ENCODE measurements around the gene CAPN2. TPM values are rescaled to one million over a fixed set of nuclear protein-coding genes. Genes with fewer than 3 reads are reported as not detected.
A peak's percentile ranks its signal among the peaks of the same experiment; 100 is the strongest.

The CAPN2 gene
- total RNA-seq, 1 donor from 2014 or later, result 184 TPM

- no peak for TF ChIP-seq CTCF (IDR thresholded peaks at IDR 0.05; ENCODE audit: unreplicated experiment)
- no peaks in the 10 kb centered on the region for H3K9me3 Mint-ChIP-seq (ENCODE audit: unreplicated experiment)
- H3K4me3 Mint-ChIP-seq (ENCODE audit: unreplicated experiment), result no peak overlapping the region
- peaks cover 3% of the 10 kb centered on the region for H3K27me3 Mint-ChIP-seq (ENCODE audit: unreplicated experiment)
- peaks cover 9% of the 10 kb centered on the region for H3K4me1 Mint-ChIP-seq (ENCODE audit: unreplicated experiment)
- H3K36me3 Mint-ChIP-seq (ENCODE audit: low read depth, unreplicated experiment), result peaks cover 57% of the 10 kb centered on the region
- no peak overlapping the region for H3K27ac Mint-ChIP-seq (ENCODE audit: unreplicated experiment)
- no peak for DNase-seq (ENCODE audit: low spot score)
Measured at GRCh38 chr1:223763881-223764280, 51.5 kb downstream of the CAPN2 start.

- H3K9me3 Mint-ChIP-seq (ENCODE audit: unreplicated experiment), result no peaks in the 10 kb centered on the region
- no peak overlapping the region for H3K4me3 Mint-ChIP-seq (ENCODE audit: unreplicated experiment)
- H3K27me3 Mint-ChIP-seq (ENCODE audit: unreplicated experiment), result peaks cover 3% of the 10 kb centered on the region
- H3K27ac Mint-ChIP-seq (ENCODE audit: unreplicated experiment), result no peak overlapping the region
- H3K36me3 Mint-ChIP-seq (ENCODE audit: low read depth, unreplicated experiment), result peaks cover 59% of the 10 kb centered on the region
- TF ChIP-seq CTCF (IDR thresholded peaks at IDR 0.05; ENCODE audit: unreplicated experiment), result no peak
- no peak for DNase-seq (ENCODE audit: low spot score)
- H3K4me1 Mint-ChIP-seq (ENCODE audit: unreplicated experiment), result peaks cover 14% of the 10 kb centered on the region
Measured at GRCh38 chr1:223765036-223765718, 52.8 kb downstream of the CAPN2 start.

DNA sequence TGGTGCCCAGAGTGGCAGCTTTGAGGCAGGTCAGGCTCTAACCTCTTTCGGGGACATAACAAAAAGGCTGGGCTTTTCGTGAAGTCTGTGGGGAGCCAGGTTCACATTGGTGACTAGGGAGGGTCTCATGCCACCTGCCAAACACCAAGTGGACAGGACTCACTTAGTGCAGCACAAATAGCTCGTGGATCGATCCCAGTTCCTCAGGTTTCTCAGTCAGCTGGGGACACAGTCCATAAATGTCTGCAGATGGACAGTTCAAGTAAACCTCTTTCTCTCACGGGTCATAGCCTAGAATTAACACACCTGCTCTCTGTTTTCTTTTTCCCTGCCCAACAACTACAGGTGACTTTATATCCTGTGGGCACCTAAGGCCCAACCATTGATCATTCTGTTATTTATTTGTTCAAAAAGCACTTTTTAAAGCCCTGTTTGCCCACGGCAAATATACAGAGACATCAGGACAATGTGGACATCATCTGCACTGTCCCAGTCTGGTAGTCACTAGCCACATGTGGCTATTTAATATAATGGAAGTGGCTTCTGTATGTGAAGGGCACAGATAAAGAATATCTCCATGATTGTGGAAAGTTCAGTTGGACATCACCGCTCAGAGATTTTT, 53.5 kb downstream of the CAPN2 start:
- no peak for DNase-seq (ENCODE audit: low spot score)
- Mint-ChIP-seq H3K9me3 (ENCODE audit: unreplicated experiment) (no peaks in the 10 kb centered on the region), H3K27ac (ENCODE audit: unreplicated experiment) (peak overlapping the region; percentile 48), H3K4me1 (ENCODE audit: unreplicated experiment) (peaks cover 19% of the 10 kb centered on the region), H3K27me3 (ENCODE audit: unreplicated experiment) (peaks cover 2% of the 10 kb centered on the region), H3K36me3 (ENCODE audit: low read depth, unreplicated experiment) (peaks cover 55% of the 10 kb centered on the region), H3K4me3 (ENCODE audit: unreplicated experiment) (peak overlapping the region; percentile 13)
- TF ChIP-seq CTCF (IDR thresholded peaks at IDR 0.05; ENCODE audit: unreplicated experiment), result no peak

DNA sequence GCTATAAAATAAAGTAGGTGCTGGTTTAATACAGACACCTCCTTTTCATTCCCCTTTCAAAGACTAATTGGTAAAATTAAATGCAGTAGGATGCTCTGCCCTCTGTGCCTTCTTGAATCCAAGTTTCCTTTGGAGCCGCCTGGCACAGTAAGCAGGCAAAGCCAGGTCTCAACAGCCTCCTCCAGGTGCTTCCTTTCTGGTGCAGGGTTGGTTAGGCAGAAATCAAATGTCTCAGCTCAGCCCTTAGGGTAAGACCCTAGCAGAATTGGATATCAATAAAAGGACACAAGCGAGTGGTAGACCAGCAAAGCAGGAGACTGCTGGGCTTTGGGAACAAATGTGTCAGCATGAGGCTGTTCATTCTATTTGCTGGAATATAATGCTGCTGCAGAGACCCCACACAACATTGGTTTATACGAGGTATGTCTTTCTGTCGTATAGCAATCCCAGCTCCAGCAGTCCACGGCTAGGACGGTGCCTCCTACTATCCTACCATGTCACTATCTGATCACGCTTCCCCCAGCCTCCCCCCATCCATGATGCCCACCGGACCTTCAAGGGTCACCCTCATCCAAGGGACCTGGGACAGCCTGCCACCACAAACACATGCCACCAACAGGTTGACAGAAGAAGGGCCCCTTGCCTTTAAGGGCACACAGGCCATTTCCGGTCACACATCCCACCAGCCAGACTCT, 58.4 kb downstream of the CAPN2 start:
- peak overlapping the region; percentile 75 for H3K4me3 Mint-ChIP-seq (ENCODE audit: unreplicated experiment)
- H3K9me3 Mint-ChIP-seq (ENCODE audit: unreplicated experiment), result no peaks in the 10 kb centered on the region
- peaks cover 8% of the 10 kb centered on the region for H3K27me3 Mint-ChIP-seq (ENCODE audit: unreplicated experiment)
- H3K36me3 Mint-ChIP-seq (ENCODE audit: low read depth, unreplicated experiment), result peaks cover 39% of the 10 kb centered on the region
- no peak for TF ChIP-seq CTCF (IDR thresholded peaks at IDR 0.05; ENCODE audit: unreplicated experiment)
- H3K27ac Mint-ChIP-seq (ENCODE audit: unreplicated experiment), result peak overlapping the region; percentile 99
- peaks cover 46% of the 10 kb centered on the region for H3K4me1 Mint-ChIP-seq (ENCODE audit: unreplicated experiment)
- no peak for DNase-seq (ENCODE audit: low spot score)

GRCh38 chr1:223771469-223771813, 59.1 kb downstream of the CAPN2 start:
- Mint-ChIP-seq H3K4me3 (ENCODE audit: unreplicated experiment) (peak overlapping the region; percentile 75), H3K27me3 (ENCODE audit: unreplicated experiment) (peaks cover 8% of the 10 kb centered on the region), H3K27ac (ENCODE audit: unreplicated experiment) (peak overlapping the region; percentile 99), H3K4me1 (ENCODE audit: unreplicated experiment) (peaks cover 53% of the 10 kb centered on the region), H3K9me3 (ENCODE audit: unreplicated experiment) (no peaks in the 10 kb centered on the region), H3K36me3 (ENCODE audit: low read depth, unreplicated experiment) (peaks cover 32% of the 10 kb centered on the region)
- TF ChIP-seq CTCF (IDR thresholded peaks at IDR 0.05; ENCODE audit: unreplicated experiment), result no peak
- no peak for DNase-seq (ENCODE audit: low spot score)
